NK-92 (cell line): Measurements from ENCODE around the gene COPG1.

Experiments used
- DNase-seq: peaks from one replicate; lab custom pipeline; 2025; ENCODE audit not compliant: unreplicated experiment; lab: John Stamatoyannopoulos, UW

Gene COPG1

DNA sequence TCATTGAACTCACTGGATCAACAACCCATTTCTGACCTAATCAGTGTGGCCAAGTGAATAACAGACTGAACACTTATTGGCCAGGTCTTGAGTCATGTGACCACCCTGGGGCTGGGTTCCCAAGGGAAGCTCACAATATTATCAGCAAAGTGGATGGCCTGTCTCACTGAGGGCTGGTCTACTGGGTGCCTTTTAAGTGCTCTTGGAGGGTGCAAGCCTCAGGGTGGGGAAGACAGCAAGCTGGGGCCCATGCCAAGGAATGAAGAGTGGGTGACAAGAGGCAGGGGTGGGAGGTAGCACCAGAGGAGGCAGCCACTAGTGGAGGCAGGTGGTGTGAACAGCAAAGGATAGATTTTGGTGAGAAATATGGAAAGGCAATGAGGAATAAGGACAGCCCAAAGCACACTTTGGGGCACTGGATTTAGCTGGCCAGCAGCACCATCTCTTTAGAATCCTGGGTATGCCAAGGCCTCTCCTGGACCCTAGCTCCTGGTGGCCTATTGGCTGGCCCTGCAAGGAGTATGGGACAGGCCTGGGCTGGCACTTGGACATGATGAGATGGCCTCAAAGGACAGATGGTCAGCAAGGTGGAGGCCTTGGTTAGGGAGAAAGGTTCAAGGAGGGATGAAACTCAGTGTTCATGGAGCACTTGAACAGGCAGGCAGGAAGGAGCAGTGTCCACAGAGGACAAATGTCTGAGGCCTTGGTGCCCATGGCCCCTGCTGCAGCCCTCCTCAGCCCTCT lies 63.4 kb downstream of the COPG1 start:
- DNase-seq: no peak

DNA sequence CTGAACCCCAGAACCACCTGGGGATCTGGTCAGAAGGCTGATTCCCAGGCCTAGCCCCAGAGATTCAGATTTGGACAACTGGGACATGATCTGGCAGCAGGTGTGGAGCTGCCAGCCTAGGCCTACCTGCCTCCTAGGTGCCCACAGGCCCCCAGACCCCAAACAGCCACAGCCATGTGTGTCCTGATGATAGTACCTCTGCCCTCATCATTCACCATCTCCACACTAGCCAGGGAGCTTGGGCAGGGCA lies 63.9 kb downstream of the COPG1 start:
- no peak for DNase-seq

DNA sequence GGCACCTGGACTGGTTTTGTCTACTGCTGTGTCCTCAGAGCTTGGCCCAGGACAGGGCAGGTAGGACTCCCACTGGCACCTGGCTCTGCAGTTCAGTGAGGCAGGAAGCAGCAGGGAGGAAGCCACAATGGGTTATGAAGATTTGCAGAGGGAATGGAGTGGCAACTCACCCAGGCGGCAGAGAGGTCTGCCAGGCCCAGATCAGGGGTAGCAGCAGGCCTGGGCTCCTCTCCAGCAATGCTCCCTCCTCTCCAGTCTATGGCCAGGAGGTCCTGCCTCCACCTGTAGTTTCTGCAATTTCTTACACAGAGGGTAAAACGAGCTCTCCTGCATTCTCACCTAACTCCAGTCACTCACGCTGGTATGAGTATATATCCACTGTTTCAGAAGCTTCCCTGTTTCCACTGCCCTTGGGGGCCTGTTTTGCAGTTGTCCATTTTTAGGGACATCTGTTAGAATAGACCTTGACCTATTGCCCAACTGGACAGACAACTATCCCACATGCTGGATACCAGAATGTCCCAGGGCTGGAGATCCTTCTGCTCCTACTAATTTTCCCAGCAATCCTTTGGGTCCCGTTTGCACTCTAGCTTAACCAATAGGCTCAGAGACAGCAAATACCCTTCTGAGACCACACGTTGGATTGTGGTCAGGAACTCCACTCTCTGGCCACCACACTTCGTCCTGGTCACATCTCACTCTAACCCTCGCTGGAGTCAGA lies 64.4 kb downstream of the COPG1 start:
- DNase-seq: no peak

DNA sequence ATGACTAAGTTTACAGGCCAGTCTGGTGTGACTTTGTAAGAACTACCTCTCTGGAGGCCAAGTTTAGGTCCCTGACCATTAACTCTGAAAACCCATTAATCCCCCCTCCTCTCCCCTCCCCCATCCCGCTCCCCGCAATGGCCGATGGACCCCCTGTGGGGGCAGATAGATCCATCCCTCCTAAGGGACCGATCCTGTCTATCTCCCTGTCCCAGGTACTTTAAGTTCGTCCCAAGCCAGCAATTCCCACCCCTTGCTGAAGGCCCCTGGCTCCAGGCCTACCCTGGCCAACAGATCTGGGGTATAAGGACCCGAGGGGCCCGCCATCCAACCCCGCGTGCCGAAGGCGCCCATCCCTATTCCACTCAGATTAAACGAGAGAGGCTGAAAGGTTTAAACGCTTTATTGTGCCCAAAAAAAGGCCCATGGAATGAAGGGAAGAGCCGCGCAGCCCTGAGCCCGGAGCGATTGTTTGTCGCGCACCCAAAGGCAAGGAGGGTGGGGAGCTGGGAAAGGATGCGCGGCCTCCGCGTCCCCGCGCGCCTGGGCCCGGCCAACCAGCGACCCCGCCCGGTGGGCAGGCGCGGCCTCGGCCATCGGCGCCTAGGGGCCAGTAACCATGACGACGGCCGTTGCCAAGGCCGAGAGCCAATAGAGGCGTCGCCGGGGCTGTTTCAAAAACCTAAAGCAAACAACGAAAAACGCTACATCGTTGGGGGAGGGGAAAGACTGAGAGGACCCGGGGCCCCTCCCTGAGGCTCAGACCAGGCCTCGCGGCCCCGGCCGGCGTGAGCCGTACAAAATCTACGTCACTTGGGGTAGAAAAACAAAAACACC lies 65.2 kb downstream of the COPG1 start:
- DNase-seq: no peak

DNA sequence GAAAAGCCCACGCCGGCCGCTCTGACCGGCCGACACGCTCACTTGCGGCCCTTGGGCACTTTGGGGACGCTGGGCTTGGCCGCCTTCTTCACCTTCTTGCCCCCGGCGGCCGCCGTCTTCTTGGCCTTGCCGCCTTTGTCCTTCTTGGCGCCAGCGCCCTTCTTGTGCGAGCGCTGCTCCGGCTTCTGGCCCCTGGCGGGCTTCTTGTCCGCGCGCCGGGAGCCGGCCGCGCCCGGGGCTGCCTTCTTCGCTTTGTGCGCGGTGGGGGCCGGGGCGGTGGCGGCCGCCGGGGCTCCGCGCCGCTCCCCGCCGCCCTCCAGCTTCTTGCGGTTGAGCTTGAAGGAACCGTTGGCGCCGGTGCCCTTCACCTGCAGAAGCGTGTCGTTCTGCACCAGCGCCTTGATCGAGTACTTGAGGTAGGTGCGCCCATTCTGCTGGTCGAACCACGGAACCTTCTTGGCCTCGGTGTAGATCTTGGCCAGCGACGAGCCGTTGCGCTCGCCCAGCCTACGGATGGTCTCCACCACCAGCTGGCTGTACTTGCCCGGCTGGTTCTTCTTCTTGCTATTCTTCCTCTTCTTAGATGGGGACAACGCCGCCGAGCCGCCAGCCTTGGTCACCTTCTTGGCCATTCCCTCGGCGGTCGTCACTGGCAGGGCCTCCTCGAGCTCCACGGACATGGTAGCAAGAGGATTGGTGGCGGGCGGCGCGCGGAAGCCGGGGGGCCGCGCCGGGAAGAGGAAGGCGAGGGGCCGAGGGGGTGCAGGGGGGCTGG lies 66.0 kb downstream of the COPG1 start:
- no peak for DNase-seq

DNA sequence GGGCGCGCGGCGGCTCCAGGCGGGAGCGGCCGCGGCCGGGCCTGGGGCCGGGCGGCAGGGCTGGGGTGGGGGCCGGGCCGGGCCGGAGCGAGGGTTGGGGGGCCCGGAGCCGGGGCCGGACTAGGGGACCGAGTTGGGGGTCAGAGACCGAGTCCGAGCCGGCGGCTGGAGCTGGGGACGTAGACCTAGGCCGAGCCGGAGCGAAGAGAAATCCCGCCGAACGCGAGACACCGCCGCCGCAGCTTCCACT lies 66.5 kb downstream of the COPG1 start:
- no peak for DNase-seq

DNA sequence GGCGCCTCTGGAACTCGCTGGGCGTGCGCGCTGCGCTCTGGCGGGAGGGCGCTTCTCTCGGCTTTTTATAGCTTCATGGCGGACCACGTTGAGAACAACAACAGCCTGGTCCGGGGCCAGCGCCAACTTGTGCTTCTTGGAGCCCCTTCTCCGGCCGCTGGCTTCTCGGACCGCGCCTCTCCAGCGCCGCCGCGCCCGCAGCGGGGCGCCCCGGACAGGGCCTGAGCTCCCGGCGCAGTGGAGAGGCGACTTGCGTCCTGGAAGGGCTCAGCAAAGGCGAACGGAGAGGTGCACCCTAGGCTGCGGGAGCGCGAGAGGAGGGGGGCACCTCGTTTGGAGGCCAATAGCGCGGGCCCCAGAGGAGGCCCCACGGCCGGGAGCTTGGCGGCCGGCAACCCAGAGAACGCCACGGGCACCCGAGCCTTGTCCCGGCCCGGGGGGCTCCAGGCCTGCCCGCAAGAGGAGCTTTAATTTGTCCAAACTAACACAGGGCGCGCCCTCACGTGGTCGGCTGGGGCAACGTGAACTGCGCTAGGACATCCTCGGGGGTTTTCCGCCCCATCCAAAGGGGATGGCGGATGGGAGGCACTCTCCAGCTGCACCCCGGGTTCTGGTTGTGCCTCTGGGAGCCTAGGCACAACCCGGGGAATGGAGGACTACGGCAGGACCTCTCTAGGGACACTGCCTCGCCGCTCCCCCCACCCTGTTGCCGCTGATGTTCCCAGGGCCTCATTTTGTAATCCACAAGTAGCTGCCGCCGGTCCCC lies 67.0 kb downstream of the COPG1 start:
- no peak for DNase-seq

DNA sequence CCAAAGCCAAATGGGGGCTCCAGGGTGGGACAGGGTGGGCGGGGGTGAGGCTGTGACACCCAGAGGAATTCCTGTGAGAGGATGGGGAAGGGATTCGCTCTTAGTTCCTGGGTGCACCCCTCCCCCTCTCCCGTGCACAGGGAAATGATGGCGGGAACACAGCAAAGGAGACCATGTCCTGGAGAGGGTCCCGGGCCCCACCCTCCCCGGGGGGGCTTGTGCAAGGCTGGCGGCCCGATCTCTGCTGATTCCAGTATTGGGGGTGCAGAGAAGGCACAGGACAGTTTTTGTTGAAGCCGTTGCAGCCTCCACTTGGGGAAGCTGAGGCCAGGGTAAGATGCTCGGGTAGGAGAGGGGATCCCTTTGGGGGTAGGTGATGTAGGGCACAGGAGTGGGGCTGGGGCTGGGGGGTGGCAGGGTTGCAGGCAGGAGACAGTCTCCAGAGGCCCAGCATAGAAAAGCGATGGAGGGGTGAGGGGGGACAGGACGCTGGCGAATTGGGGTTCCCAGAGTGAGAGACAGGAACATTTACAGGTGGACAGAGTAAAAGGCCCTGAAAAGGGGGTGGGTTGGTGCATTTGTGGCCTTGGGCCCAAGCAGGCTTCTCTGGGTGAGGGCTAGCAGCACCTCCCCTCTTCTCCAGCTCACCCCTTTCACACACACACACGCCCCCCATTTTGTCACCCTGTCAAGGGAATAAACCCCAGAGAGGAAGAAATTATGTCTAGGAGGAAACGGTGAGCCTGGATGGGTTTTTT lies 67.8 kb downstream of the COPG1 start:
- no peak for DNase-seq

DNA sequence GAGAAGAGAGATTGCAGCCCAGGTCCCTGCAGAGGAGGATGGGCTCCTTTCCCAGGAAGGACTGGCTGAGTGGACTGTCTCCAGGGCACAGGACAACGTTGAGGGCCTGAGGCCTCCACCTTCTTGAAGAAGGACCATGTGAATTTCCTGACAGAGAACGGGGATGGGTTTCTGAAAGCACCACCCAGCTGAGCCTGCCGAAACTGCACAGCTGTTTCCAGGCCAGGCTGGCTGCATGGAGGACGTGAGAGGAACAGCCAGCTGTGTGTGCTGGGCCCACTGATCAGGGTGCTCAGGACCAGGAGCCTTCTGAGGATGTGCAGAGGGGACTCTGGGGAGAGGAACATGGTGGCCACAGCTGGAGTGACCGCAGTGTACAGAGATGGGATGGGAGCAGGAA lies 68.4 kb downstream of the COPG1 start:
- no peak for DNase-seq

DNA sequence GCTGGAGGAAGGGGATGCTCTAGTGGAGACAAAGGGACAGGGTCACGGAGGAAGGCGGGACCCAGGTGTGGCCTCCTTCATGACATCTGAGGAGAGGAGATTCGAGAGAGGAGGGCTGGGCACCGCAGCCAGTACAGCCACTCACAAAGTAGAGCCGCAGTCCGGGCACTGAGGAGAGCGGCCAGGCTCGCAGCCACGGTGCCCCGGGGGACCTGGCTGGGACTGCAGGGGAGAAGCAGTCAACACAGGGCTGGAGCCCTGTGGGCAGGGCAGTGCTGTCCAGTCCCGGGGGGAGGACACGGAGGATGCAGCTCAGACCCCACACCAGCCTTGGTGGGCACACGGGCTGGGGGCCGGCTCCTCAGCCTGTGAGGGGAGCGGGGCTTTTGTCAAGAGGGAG lies 69.5 kb downstream of the COPG1 start:
- DNase-seq: no peak

DNA sequence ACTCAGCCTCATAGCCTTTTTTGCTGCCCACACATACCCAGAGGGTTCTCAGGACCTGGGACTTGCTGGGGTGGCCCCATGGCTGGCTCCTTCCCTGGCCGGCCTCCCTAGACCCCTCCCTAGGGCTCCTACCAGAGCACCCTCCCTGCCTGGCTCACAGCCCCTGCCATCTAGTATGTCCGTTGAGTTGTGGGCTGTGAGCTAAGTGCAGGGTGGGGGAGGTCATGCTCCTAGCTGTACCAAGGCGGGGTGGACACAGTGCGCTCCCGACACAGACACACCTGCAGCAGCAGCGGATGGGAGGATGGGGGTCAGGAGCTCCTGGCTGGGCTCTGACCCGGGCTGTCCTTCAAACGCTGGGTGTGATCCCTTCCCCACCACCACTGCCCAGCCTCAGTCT lies 70.9 kb downstream of the COPG1 start:
- DNase-seq: no peak

DNA sequence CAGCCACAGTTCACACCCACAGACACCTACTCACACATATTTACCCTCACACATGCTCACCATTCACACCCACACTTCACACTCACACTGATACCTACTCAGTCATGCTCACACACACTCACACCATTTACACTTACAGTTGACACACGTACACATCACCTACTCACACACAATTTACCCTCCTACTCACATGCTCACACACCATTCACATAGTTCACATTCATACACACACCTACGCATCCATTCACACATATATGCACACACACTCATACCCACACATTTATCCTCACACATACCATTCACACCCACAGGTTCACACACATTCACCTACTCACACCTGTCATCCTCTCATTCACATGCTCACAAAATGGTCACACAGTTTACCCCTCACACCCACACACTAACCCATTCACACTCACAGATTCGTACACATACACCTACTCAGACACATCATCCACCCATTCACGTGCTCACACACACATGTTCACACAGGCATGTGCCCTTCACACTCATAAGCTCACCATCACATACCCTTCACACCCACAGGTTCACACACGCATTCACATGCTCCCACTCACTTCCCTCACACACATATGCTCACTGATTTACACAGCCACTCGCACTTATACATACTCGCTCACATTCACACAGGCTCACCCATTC lies 71.5 kb downstream of the COPG1 start:
- no peak for DNase-seq

DNA sequence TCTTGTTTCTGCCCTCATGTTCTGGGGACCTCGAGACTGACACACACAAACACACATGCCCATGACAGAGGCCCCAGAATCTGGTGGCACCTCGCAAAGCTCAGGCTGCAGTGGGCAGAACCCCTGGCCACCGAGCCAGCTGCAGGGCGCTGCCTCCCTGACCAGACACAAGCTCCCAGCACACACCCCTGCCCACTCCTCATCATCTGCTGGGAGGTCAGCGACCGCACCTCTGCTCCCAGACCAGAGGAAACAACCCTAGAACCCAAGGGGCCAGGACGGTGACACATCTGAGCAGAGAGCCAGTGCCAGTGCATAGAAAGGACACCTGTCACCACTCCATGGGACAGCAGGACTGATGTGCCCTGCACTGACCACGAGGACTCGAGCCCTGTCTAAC lies 72.5 kb downstream of the COPG1 start:
- DNase-seq: no peak

DNA sequence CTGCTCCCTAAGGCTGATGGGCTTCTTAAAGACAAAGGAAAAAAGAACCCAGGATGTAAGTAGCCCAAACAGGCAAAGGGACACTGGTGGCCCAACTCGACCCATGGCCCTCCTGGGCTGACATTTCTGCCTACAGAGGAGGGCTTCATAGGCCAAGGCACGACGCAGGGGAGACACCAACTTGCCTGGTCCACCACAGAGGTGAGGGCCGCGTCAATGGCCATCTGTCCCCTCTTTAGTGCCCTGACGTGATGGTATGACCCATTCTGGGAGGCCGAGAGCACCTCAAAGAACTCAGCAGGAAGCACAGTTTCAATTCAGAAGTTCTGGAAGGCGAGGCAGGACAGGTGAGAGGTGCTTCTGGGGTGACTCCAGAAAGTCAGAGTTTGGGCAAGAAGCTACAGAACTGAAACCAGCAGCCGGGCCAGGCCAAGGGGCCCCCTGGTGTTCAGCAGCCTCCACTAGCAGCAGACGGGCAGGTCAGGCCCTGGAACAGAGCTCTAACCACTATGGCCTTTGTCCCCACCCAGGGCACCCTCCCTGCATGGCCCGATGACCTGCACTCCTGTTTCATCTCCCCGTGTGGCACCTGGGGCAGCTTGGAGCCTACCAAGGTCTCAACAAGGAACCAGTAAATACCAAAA lies 74.4 kb downstream of the COPG1 start:
- DNase-seq: no peak

DNA sequence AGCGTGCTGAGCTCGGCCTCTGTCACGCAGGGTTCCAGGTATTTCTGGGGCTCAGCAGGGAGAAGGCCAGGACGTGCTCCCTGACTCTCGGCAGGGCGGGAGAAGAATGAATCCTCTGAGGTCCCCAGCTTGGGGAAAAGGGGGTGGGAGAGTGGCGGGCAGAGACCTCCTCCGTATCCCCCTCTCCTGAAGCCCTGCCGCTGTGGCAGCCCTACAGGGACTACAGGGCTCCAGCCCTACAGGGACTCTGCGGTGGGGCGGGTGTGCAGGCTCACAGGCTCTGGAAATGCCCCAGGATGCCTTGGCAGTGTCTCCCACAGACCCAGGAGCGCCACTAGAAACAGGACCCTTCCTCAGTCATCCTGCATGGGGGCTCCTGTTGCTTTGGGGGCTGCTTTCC lies 75.4 kb downstream of the COPG1 start:
- DNase-seq: no peak

DNA sequence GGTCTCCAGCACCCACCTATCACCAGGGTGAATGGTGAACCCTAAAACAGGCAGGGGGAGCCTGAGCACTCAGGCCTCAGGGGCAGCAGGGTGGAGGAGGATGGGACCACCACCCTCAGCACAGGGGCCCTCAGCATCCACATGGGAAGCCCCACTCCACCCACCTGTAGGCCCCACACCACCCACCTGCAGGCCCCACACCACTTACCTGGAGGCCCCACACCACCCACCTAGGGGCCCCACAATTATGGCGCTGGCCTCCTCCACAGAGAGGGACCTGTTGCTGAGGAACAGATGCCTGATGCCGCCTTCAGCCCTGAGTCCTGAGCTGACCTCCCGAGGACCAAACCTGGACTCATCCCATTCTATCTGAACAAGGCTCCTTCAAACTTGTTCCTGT lies 76.0 kb downstream of the COPG1 start:
- no peak for DNase-seq

DNA sequence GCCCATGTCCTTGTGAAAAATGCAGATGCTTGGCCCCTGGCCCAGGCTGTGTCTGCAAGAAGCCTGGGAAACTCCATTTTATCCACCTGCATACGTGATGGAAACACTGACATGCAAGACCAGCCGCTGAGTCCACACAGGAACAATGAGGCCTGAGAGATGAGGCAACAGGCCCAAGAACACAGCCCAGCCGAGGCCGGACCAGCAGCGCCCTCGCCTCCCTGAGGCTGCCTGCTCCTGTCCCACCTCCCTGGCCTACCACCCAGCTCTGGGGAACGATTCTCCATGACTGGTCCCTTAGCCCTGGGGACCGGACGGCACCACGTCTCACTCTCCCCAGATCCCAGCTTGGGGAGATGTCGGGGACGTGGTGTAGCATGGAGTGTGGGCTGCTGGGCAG lies 76.7 kb downstream of the COPG1 start:
- DNase-seq: no peak

DNA sequence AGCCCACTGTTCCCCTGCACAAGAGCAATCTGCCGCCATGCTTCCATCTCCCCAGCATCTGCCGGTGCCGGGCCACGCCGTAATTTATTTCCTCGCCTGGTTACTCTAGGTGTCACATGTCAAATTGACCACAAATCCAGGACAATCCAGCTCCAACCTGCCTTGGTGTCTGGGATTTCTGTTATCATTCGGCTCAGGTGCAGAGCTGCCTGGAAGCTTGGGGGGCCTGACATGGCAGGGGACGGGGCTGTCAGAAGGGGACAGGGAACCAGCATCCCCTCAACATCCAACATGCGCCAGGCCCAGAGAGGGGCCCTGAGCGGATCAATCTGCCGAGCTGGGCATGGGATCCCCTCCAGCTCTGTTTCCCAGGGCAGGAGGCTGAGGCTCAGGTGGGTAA lies 77.2 kb downstream of the COPG1 start:
- DNase-seq: no peak
